ENCODE measurements around the gene PDE7B. TPM values are rescaled to one million over a fixed set of nuclear protein-coding genes. Genes with fewer than 3 reads are reported as not detected.
"Not testable (repeated sequence)": the region's sequence is repeated elsewhere in the genome, so short reads cannot be mapped to it uniquely, and the experiment has no call there.

PDE7B gene
- total RNA-seq, 2 donors from 2014 or later, result 0.04 TPM; not detected in 1

GRCh38 chr6:136127873-136128272 lies 276.4 kb downstream of the PDE7B start:
- H3K27ac Mint-ChIP-seq, result no peak overlapping the region
- H3K4me3 Mint-ChIP-seq, result no peak overlapping the region
- H3K27me3 Mint-ChIP-seq, result peaks cover 10% of the 10 kb centered on the region
- no peaks in the 10 kb centered on the region for H3K4me1 Mint-ChIP-seq
- H3K36me3 Mint-ChIP-seq (ENCODE audit: low read depth), result no peaks in the 10 kb centered on the region
- no peak for ATAC-seq (replicated peaks)
- H3K9me3 Mint-ChIP-seq, result peaks cover 4% of the 10 kb centered on the region

GRCh38 chr6:136129365-136129764 lies 277.9 kb downstream of the PDE7B start:
- Mint-ChIP-seq H3K27ac (no peak overlapping the region), H3K36me3 (ENCODE audit: low read depth) (no peaks in the 10 kb centered on the region), H3K27me3 (peaks cover 20% of the 10 kb centered on the region), H3K9me3 (peaks cover 4% of the 10 kb centered on the region), H3K4me1 (no peaks in the 10 kb centered on the region), H3K4me3 (no peak overlapping the region)
- no peak for ATAC-seq (replicated peaks)

DNA sequence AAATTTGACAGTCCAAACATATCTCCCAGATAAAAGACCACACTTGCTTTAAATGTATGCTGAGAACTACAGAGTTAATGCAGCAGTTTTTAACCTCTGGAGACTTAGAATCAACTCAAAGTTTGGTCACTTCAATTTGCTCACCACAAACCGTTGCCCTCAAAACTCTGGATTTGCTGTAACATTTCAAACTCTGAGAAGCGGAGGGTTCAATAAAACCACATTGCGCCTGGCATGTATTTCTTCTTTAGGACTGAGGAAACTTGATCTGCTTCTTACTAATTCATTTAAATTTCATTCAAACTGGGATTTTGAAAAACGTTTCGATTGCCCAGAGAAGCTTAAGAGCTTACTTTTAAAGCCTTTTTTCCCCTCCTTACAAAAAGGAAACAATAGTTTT lies 282.8 kb downstream of the PDE7B start:
- no peaks in the 10 kb centered on the region for H3K4me1 Mint-ChIP-seq
- H3K27ac Mint-ChIP-seq, result no peak overlapping the region
- H3K27me3 Mint-ChIP-seq, result peaks cover 22% of the 10 kb centered on the region
- H3K4me3 Mint-ChIP-seq, result no peak overlapping the region
- H3K9me3 Mint-ChIP-seq, result peaks cover 4% of the 10 kb centered on the region
- no peak for ATAC-seq (replicated peaks)
- no peaks in the 10 kb centered on the region for H3K36me3 Mint-ChIP-seq (ENCODE audit: low read depth)

DNA sequence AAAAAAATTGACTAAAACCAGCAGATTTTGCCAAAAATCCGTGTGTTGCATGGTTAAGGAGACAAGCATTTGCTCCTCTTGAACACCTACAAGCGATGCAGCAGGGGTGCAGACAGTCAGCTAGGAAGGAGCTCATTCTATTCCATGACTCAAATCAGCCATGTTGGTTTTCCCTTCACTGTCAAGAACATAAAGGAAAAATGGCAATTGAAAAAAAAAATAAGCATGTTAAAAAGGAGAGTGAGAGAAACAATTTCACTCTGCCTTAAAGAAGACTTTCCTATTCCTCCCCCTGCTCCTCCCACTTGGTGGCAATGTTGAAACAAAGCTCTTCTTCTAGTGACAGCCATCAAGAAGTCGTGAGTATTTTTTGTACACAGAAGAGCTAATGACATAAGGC lies 283.2 kb downstream of the PDE7B start:
- Mint-ChIP-seq H3K27me3 (peaks cover 22% of the 10 kb centered on the region), H3K4me1 (no peaks in the 10 kb centered on the region), H3K9me3 (peaks cover 4% of the 10 kb centered on the region), H3K27ac (no peak overlapping the region), H3K36me3 (ENCODE audit: low read depth) (no peaks in the 10 kb centered on the region), H3K4me3 (no peak overlapping the region)
- ATAC-seq (replicated peaks), result no peak

GRCh38 chr6:136136274-136136673 lies 284.8 kb downstream of the PDE7B start:
- H3K9me3 Mint-ChIP-seq, result no peaks in the 10 kb centered on the region
- no peaks in the 10 kb centered on the region for H3K4me1 Mint-ChIP-seq
- no peaks in the 10 kb centered on the region for H3K36me3 Mint-ChIP-seq (ENCODE audit: low read depth)
- H3K27me3 Mint-ChIP-seq, result peaks cover 16% of the 10 kb centered on the region
- H3K27ac Mint-ChIP-seq, result no peak overlapping the region
- H3K4me3 Mint-ChIP-seq, result no peak overlapping the region
- no peak for ATAC-seq (replicated peaks)

DNA sequence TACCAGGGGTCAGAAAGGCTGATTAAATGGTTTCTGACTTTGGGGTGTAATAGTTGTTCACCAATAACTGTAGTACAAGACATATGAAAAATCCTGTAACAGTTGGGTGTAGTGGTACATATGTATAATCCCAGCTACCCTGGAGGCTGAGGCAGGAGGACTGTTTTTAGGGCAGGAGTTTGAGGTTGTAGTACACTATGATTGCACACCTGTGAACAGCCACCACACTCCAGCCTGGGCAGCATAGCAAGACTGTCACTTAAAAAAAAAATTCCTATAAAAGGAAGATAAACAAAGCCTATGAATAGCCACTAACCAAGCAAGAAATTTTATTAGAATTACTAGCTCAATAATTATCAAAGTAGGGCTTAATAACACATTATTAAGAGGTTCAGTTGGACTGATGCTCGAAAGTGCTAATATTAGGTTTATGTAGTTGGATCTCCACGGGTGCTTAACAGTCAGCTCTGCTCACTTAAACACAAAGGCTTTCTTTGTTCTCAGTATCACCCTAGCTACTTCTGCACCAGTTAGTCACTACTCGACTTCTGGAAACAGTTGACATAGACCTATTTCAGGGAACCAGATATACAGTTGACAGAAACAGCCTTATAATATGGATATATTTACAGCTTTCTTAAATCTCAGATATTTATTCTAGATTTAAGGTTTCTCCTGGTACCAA lies 285.6 kb downstream of the PDE7B start:
- H3K36me3 Mint-ChIP-seq (ENCODE audit: low read depth), result no peaks in the 10 kb centered on the region
- H3K27ac Mint-ChIP-seq, result no peak overlapping the region
- ATAC-seq (replicated peaks), result no peak
- peaks cover 15% of the 10 kb centered on the region for H3K27me3 Mint-ChIP-seq
- no peaks in the 10 kb centered on the region for H3K4me1 Mint-ChIP-seq
- no peak overlapping the region for H3K4me3 Mint-ChIP-seq
- H3K9me3 Mint-ChIP-seq, result peaks cover 5% of the 10 kb centered on the region

DNA sequence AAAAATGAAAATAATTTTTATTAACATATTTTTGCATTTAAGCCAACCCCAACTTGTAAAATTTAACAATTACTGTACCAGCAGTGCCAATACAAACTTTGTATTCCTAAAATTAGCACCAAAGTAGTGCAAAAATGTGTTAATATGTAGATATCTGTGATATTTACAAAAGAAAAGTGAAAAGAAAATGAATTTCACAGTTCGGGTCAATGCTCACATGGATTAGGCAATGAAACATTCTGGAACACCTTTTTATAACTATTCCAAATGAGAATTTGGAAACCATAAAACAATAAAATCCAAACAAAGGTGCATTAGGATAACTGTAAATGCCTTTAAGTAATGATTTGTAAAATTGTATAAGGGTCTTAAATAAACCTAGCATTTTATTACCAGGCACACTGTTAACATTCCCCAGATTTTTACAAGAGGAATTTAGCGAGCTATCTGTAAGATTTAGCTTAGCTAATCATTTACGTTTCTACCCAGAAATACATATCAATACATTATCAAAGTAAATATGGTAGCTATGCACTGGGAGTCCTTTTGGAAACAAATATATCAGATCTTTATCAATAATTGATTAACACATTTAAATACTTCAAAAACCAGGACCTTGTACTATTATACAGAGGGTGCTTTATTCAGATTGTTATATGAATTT lies 286.4 kb downstream of the PDE7B start:
- no peaks in the 10 kb centered on the region for H3K36me3 Mint-ChIP-seq (ENCODE audit: low read depth)
- peaks cover 5% of the 10 kb centered on the region for H3K9me3 Mint-ChIP-seq
- peaks cover 12% of the 10 kb centered on the region for H3K27me3 Mint-ChIP-seq
- H3K27ac Mint-ChIP-seq, result no peak overlapping the region
- no peak for ATAC-seq (replicated peaks)
- H3K4me3 Mint-ChIP-seq, result no peak overlapping the region
- no peaks in the 10 kb centered on the region for H3K4me1 Mint-ChIP-seq

GRCh38 chr6:136139111-136139510 lies 287.6 kb downstream of the PDE7B start:
- not testable (repeated sequence) for H3K27me3 Mint-ChIP-seq; ATAC-seq (replicated peaks); H3K36me3 Mint-ChIP-seq (ENCODE audit: low read depth); H3K27ac Mint-ChIP-seq; H3K4me3 Mint-ChIP-seq; H3K9me3 Mint-ChIP-seq; H3K4me1 Mint-ChIP-seq

DNA sequence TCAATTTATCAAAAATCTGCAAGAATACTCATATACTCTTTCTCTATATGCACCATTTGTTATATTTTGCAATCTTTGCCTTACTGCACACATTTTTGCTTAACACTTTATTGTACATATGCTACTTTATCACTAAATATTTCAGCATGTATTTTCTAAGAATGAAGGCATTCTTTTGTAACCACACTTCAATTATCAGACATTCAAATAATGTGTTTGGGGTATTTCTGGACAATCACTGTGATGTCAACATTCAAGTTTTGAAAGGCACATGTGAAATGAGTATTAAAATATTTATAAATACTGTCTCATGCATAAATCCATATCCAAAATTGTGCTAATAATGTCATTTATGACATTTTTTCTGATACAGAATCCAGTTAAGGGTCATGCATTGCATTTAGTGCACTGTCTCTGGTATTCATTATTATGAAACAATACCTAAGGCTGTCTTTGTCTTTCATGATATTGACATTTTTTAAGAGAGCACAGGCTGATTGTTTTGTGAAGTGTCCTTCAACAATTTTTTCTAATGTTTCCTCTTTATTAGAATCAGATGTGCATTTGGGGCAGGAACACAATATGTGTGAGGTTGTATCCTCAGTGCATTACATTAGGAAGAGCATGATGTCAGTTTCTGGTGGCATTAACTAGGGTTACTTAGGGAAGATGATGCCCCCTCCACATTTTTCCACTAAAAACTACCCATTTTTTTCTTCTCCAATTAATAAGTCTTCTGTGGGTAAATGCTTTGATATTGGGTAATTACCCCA lies 292.9 kb downstream of the PDE7B start:
- Mint-ChIP-seq H3K27ac (no peak overlapping the region), H3K4me1 (no peaks in the 10 kb centered on the region), H3K36me3 (ENCODE audit: low read depth) (no peaks in the 10 kb centered on the region), H3K9me3 (peaks cover 5% of the 10 kb centered on the region), H3K4me3 (no peak overlapping the region), H3K27me3 (peaks cover 16% of the 10 kb centered on the region)
- no peak for ATAC-seq (replicated peaks)

DNA sequence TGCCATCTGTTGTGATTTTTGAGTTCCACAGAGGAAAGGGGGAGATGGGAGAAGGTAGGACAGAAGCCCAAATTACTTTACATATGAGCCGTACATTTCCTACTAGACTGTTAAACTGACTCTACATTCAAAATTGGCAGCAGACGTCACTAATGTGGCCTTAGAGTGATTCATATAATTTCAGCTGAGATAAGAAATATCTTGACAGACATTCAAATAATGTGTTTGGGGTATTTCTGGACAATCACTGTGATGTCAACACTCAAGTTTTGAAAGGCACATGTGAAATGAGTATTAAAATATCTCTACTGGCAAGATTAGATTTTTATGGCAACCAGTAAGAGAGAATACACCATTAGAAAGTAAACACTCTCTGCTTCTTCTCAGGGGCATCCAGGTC lies 294.6 kb downstream of the PDE7B start:
- Mint-ChIP-seq H3K4me3 (no peak overlapping the region), H3K27me3 (peaks cover 16% of the 10 kb centered on the region)
- no peak for ATAC-seq (replicated peaks)

GRCh38 chr6:136147342-136147741 lies 295.8 kb downstream of the PDE7B start:
- Mint-ChIP-seq H3K4me3 (no peak overlapping the region), H3K27ac (no peak overlapping the region), H3K9me3 (no peaks in the 10 kb centered on the region), H3K36me3 (ENCODE audit: low read depth) (no peaks in the 10 kb centered on the region), H3K27me3 (peaks cover 16% of the 10 kb centered on the region), H3K4me1 (no peaks in the 10 kb centered on the region)
- no peak for ATAC-seq (replicated peaks)

More for the DNA sequence above, 294.6 kb downstream of the PDE7B start:
- Mint-ChIP-seq H3K4me1 (no peaks in the 10 kb centered on the region), H3K27ac (no peak overlapping the region), H3K36me3 (ENCODE audit: low read depth) (no peaks in the 10 kb centered on the region), H3K9me3 (peaks cover 5% of the 10 kb centered on the region)

GRCh38 chr6:136148051-136148450 lies 296.6 kb downstream of the PDE7B start:
- no peak for ATAC-seq (replicated peaks)
- no peaks in the 10 kb centered on the region for H3K36me3 Mint-ChIP-seq (ENCODE audit: low read depth)
- H3K27ac Mint-ChIP-seq, result no peak overlapping the region
- no peak overlapping the region for H3K4me3 Mint-ChIP-seq
- peaks cover 16% of the 10 kb centered on the region for H3K27me3 Mint-ChIP-seq
- no peaks in the 10 kb centered on the region for H3K4me1 Mint-ChIP-seq
- no peaks in the 10 kb centered on the region for H3K9me3 Mint-ChIP-seq

GRCh38 chr6:136148523-136148922 lies 297.0 kb downstream of the PDE7B start:
- Mint-ChIP-seq H3K4me3 (no peak overlapping the region), H3K27me3 (peaks cover 16% of the 10 kb centered on the region), H3K4me1 (no peaks in the 10 kb centered on the region), H3K9me3 (no peaks in the 10 kb centered on the region), H3K27ac (no peak overlapping the region), H3K36me3 (ENCODE audit: low read depth) (no peaks in the 10 kb centered on the region)
- no peak for ATAC-seq (replicated peaks)

DNA sequence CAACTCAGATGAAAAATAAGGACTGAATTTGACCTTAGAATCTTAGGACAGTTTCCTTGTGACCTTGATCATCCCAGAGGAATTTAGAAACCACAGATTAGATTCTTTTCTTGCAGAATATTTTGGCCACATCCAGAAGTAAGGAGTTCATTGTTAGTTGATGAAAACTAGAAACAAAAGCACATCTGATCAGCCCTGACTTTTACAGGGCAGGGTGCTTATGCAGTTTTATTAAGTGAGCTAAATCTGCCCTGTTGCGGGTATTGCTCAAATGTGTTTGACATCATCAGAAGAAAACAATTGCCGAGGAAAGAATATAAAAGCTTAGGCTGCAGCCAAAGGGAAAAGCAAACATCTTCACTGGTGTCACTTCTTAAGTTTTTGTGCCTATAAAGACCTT lies 297.8 kb downstream of the PDE7B start:
- H3K36me3 Mint-ChIP-seq (ENCODE audit: low read depth), result no peaks in the 10 kb centered on the region
- ATAC-seq (replicated peaks), result no peak
- no peaks in the 10 kb centered on the region for H3K9me3 Mint-ChIP-seq
- H3K27ac Mint-ChIP-seq, result no peak overlapping the region
- peaks cover 16% of the 10 kb centered on the region for H3K27me3 Mint-ChIP-seq
- H3K4me1 Mint-ChIP-seq, result no peaks in the 10 kb centered on the region
- H3K4me3 Mint-ChIP-seq, result no peak overlapping the region

GRCh38 chr6:136150961-136151360 lies 299.5 kb downstream of the PDE7B start:
- Mint-ChIP-seq H3K4me1 (no peaks in the 10 kb centered on the region), H3K27ac (no peak overlapping the region), H3K4me3 (no peak overlapping the region), H3K27me3 (peaks cover 7% of the 10 kb centered on the region), H3K36me3 (ENCODE audit: low read depth) (no peaks in the 10 kb centered on the region), H3K9me3 (no peaks in the 10 kb centered on the region)
- no peak for ATAC-seq (replicated peaks)

Data from activated T-helper 17 cell treated with anti-CD3 and anti-CD28 coated beads, Interleukin-2, amount 50 U/mL, for 72 hours (primary cell).